GM10266 (cell line): ENCODE results near the gene MEAF6.
"Not testable (repeated sequence)": the region's sequence is repeated elsewhere in the genome, so short reads cannot be mapped to it uniquely, and the experiment has no call there.

Experiments used
- DNase-seq: peaks from one replicate; pipeline ENCODE4 v3.0.0; 2012; ENCODE audit errors: extremely low spot score
- CTCF ChIP-seq: IDR thresholded peaks from 2 replicates; pipeline ENCODE4 v1.5.1; 2012; ENCODE audit warnings: mild to moderate bottlenecking, low read depth; ENCODE audit not compliant: control insufficient read depth, insufficient read depth; ENCODE audit errors: missing control alignments

MEAF6 gene

DNA sequence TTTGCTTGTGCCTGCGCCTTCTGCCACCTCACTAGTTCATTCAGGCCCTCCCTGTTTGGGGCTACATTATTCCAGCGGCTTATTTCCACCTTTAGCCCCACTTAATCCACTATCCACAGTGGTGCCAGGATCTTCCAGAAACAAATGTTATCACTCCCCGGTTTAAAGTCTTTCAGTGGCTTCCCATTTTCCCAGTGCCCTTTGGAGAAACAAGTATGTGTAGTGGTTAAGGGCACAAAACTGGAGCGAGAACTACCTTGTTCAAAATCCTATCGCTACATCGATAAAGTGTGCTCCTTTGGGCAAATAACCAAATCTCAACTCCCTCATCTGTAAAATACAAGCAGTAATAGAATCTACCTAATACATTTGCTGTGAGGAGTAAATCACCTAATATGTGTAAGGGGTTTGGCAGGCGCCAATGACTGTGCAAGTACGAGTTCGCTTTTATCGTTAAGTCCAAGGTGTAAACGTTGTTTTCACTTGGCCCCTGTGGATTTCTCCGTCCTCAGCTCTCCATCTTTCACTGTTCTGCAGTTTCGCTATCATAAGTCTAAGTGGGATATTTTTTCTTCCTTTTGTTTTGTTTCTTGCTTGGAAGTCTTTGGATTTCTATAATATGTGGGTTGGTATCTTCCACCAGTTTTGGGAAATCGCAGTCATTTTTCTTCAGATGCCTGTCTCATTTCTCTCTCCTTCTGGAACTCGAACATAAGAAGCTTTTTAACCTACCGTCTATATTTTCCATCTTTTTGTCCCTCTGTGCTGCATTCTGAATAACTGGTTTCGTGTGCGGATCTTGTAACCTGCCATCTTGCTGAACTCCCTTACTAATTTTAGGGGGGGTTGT, 844 bp upstream of the MEAF6 start:
- TF ChIP-seq CTCF = no peak
- no peak for DNase-seq

GRCh38 chr1:37513795-37514349, 694 bp downstream of the MEAF6 start:
- no peak for TF ChIP-seq CTCF
- DNase-seq = peak; percentile 72

DNA sequence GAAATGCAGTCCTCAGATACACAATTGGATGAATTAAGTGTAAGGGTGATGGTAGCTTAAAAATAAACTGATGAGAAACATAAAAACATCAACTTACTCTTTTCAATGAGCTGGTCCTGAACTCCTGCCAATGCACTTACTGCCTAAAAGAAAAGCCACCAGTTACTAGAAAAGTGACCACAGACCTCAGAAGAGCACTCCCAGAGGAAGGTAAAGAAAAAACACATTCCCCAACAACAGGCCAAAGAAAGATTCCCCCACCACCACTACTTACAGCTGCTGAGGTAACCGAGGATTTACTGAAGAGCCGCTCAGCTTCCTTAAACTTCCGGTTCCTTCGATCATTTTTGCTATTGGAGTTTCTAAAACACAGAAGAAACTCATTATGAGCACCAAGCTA, 5.4 kb downstream of the MEAF6 start:
- peak; percentile 10 for TF ChIP-seq CTCF
- DNase-seq = no peak

DNA sequence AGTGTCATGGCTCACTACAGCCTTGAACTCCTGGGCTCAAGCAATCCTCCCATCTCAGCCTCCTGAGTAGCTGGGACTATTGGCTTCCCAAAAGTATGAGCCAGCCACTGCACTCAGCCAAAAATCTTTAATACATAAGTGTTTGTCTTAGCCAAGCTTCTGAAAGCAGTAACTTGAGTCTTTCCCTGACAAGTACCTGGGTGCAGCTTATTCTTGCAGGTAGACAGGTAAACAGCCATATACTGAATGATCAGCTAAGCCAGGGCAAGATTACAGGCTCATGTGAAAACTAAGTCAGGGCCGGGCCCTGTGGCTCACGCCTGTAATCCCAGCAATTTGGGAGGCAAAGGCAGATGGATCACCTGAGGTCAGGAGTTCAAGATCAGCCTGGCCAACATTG, 7.8 kb downstream of the MEAF6 start:
- no peak for DNase-seq
- no peak for TF ChIP-seq CTCF

DNA sequence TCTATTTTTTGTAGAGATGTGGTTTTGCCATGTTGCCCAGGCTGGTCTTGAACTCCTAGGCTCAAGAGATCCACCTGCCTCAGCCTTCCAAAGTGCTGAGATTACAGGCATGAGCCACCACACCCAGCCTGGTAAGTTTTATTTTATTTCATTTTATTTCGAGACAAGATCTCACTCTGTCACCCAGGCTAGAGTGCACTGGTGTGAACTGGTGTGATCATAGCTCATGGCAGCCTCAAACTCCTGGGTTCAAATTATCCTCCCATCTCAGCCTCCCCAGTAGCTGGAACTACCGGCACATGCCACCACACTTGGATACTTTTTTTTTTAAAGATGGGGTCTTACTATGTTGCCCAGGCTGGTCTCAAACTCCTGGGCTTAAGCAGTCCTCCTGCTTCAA, 11.8 kb downstream of the MEAF6 start:
- DNase-seq = not testable (repeated sequence)

- TF ChIP-seq CTCF = no peak
- DNase-seq = no peak
Measured at GRCh38 chr1:37502104-37502503, 12.5 kb downstream of the MEAF6 start.

DNA sequence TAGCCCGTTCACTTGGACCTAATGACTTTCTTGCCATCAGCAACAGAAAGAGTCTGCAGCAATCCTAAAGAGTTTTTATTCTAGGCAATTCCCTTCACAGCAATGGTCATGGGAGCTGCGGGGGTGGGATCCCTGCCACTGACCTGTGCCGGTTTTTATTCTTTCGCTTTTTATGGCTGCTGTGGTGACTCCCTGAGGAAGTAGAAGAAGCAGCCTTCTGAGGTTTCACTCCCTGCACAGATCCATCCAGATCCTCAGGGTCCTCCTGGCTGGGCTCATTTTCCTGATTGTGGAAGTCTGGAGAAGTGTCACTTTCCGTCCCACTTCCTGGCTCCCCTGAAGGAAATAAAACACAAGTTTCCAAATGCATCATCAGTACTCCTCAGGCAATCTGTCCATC, 12.9 kb downstream of the MEAF6 start:
- no peak for DNase-seq
- TF ChIP-seq CTCF = no peak
